ENCODE measurements around the gene DHRS1. TPM values are rescaled to one million over a fixed set of nuclear protein-coding genes. Genes with fewer than 3 reads are reported as not detected.

The DHRS1 gene
- total and polyA plus RNA-seq, 2 donors from 2014 or later = 32.7 to 56.7 TPM

DNA sequence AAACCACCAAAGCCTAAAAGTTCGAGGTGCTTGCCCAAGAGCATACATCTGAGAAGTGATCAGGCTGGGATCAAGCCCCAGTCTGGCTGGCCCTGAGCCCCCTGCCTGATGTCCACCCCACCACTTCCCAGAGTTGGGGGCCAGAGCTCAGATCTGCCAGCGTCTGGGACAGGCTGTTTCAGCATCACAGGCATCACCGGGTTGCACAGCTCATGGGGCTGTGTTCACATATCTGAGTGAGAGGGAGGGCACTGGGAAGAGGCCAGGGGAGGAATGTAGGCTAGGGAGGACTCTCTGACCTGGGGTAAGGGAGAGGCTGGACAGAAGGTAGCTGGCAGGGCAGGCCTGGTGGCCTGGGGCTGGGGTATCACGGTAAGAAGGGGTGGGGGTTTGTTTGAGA, 42.6 kb downstream of the DHRS1 start:
- H3K27ac ChIP-seq (ENCODE audit: low read depth in 2 of 2, low read length in 2 of 2) = no peak overlapping the region

DNA sequence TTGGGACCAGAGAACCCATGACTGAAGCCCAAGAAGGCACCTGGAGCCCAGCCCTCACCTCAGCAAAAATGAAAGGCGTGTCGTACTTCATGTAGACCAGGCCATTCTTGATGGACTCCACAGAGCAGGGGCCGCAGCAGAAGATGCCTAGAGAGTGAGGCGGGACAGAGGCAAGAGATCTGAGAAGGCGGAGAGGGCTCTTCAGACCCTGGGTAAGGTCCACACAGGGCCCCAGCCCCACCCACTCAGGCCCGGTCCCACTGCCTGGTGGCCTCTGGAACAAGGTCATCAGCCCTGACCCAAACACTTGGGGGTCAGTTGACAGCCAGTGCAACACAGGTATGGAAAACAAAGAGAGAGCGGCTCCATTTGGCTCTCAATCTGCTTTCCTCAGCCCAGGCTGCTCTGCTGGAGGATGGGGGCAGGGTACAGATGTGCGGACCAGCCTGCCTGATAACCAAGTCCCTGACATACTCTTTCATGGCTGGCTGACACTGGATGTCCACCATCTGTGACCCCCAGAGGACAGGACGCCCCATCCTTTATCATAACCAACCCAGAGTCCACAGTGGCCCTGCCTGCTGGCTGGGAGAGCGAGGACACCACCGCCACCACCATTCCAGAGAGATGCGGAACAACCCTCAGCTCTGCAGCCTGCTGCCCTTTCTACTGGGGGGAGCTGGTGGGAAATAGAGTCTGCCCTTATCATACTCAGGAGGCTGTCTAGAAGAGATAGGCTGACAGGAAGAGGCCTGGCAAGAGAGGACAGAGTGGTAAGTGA, 43.5 kb downstream of the DHRS1 start:
- peaks cover 0 to 3% (median 0%) of the 10 kb centered on the region in 3 donors for H3K4me1 ChIP-seq (ENCODE audit: control insufficient read depth in 2 of 3, insufficient read depth in 2 of 3, low read depth in 1 of 3, low read length in 3 of 3)
- H3K36me3 ChIP-seq (ENCODE audit: control insufficient read depth in 2 of 3, insufficient read depth in 3 of 3, low read length in 3 of 3) = peaks cover 0 to 7% (median 2%) of the 10 kb centered on the region in 3 donors
- intact Hi-C loops (cut with DNase I) = loop anchor here (10.0 kb wide), 1 partner anchor 49 kb away; the partner anchor contains the start of gene CIDEB
- TF ChIP-seq, protein P1, sequence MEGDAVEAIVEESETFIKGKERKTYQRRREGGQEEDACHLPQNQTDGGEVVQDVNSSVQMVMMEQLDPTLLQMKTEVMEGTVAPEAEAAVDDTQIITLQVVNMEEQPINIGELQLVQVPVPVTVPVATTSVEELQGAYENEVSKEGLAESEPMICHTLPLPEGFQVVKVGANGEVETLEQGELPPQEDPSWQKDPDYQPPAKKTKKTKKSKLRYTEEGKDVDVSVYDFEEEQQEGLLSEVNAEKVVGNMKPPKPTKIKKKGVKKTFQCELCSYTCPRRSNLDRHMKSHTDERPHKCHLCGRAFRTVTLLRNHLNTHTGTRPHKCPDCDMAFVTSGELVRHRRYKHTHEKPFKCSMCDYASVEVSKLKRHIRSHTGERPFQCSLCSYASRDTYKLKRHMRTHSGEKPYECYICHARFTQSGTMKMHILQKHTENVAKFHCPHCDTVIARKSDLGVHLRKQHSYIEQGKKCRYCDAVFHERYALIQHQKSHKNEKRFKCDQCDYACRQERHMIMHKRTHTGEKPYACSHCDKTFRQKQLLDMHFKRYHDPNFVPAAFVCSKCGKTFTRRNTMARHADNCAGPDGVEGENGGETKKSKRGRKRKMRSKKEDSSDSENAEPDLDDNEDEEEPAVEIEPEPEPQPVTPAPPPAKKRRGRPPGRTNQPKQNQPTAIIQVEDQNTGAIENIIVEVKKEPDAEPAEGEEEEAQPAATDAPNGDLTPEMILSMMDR (IDR thresholded peaks at IDR 0.05; ENCODE audit: borderline replicate concordance, extremely low read depth, insufficient read depth) = no peak
- FAIRE-seq (no peak), DNase-seq (no peak)
- H3K9ac ChIP-seq (ENCODE audit: low read length in 3 of 3) = no peak overlapping the region
- H3K4me3 ChIP-seq (ENCODE audit: low read length in 3 of 3) = no peak overlapping the region
- no peaks in the 10 kb centered on the region for H3K27me3 ChIP-seq (ENCODE audit: control insufficient read depth, insufficient read depth, low read length)
- H3K9me3 ChIP-seq (ENCODE audit: control insufficient read depth in 2 of 3, insufficient read depth in 1 of 3, low read length in 3 of 3) = no peaks in the 10 kb centered on the region
- H3K27ac ChIP-seq (ENCODE audit: low read depth in 2 of 2, low read length in 2 of 2) = no peak overlapping the region

More for the DNA sequence above, 42.6 kb downstream of the DHRS1 start:
- Histone ChIP-seq H3K9me3 (ENCODE audit: control insufficient read depth in 2 of 3, insufficient read depth in 1 of 3, low read length in 3 of 3) (no peaks in the 10 kb centered on the region), H3K36me3 (ENCODE audit: control insufficient read depth in 2 of 3, insufficient read depth in 3 of 3, low read length in 3 of 3) (peaks cover 0 to 7% (median 2%) of the 10 kb centered on the region in 3 donors), H3K27me3 (ENCODE audit: control insufficient read depth, insufficient read depth, low read length) (no peaks in the 10 kb centered on the region), H3K4me3 (ENCODE audit: low read length in 3 of 3) (no peak overlapping the region), H3K4me1 (ENCODE audit: control insufficient read depth in 2 of 3, insufficient read depth in 2 of 3, low read depth in 1 of 3, low read length in 3 of 3) (peaks cover 0 to 3% (median 0%) of the 10 kb centered on the region in 3 donors), H3K9ac (ENCODE audit: low read length in 3 of 3) (no peak overlapping the region)
- FAIRE-seq (no peak), DNase-seq (peak in 1 of 5 donors; percentile 52)
- TF ChIP-seq, protein P1 (IDR thresholded peaks at IDR 0.05; ENCODE audit: borderline replicate concordance, extremely low read depth, insufficient read depth) = no peak
- intact Hi-C loops (cut with DNase I) = loop anchor here (10.0 kb wide), 1 partner anchor 48 kb away; the partner anchor contains the start of gene CIDEB

DNA sequence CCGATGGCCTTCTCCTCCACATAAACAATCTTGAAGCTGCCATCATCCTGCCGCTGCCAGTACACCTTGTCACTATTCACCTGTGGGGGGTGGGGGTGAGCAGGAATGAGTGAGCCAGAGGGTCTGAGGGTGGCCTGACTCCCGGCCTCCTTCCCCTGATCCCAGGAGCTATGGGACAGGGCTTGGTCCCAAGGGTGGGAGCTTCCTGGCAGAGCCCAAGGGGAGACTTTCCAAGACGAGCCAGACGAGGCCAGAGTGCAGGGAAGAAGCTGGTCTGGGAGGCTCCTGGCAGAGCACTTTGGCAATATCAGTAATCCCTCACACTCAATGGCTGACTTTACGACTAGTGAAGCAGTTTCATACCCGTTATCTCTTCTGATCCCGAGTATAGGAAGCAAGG, 44.1 kb downstream of the DHRS1 start:
- intact Hi-C loops (cut with DNase I) = loop anchor here (10.0 kb wide), 1 partner anchor 49 kb away; the partner anchor contains the start of gene CIDEB
- DNase-seq = no peak
- TF ChIP-seq, protein P1 (IDR thresholded peaks at IDR 0.05; ENCODE audit: borderline replicate concordance, extremely low read depth, insufficient read depth) = no peak
- Histone ChIP-seq H3K36me3 (ENCODE audit: control insufficient read depth in 2 of 3, insufficient read depth in 3 of 3, low read length in 3 of 3) (peaks cover 0 to 7% (median 2%) of the 10 kb centered on the region in 3 donors), H3K9ac (ENCODE audit: low read length in 3 of 3) (no peak overlapping the region), H3K4me1 (ENCODE audit: control insufficient read depth in 2 of 3, insufficient read depth in 2 of 3, low read depth in 1 of 3, low read length in 3 of 3) (peaks cover 0 to 3% (median 0%) of the 10 kb centered on the region in 3 donors), H3K27ac (ENCODE audit: low read depth in 2 of 2, low read length in 2 of 2) (no peak overlapping the region), H3K9me3 (ENCODE audit: control insufficient read depth in 2 of 3, insufficient read depth in 1 of 3, low read length in 3 of 3) (no peaks in the 10 kb centered on the region), H3K4me3 (ENCODE audit: low read length in 3 of 3) (no peak overlapping the region), H3K27me3 (ENCODE audit: control insufficient read depth, insufficient read depth, low read length) (no peaks in the 10 kb centered on the region)
- FAIRE-seq = no peak

All from kidney (tissue), 14 donors.